Neural progenitor cell (in vitro differentiated cells): ENCODE results near the gene EXOSC10. TPM values are rescaled to one million over a fixed set of nuclear protein-coding genes. Genes with fewer than 3 reads are reported as not detected.
"Not testable (repeated sequence)": the region's sequence is repeated elsewhere in the genome, so short reads cannot be mapped to it uniquely, and the experiment has no call there.

ENCODE experiments used
- DNase-seq: peaks from one replicate; pipeline ENCODE4 v3.0.0-alpha.2; 2016; ENCODE audit warnings: low spot score
- H2AFZ ChIP-seq: fragments of 200-600 bp; sonication (generic); replicated peaks from 2 replicates; pipeline ENCODE4 v1.6.1; 2016; ENCODE audit warnings: antibody characterized with exemption
- H3F3A ChIP-seq: fragments of 200-600 bp; sonication (generic); 2 replicates; pipeline ENCODE4 v1.6.1; 2016; ENCODE audit warnings: antibody characterized with exemption, low read depth
- H3K27ac ChIP-seq: fragments of 200-600 bp; sonication (generic); 2 replicates; pipeline ENCODE4 v1.5.1; 2016; ENCODE audit warnings: mild to moderate bottlenecking
- H3K27me3 ChIP-seq: fragments of 200-600 bp; sonication (generic); 2 replicates; pipeline ENCODE4 v1.6.1; 2016; ENCODE audit warnings: mild to moderate bottlenecking, moderate library complexity
- H3K36me3 ChIP-seq: fragments of 200-600 bp; sonication (generic); 2 replicates; pipeline ENCODE4 v1.5.1; 2016
- H3K4me1 ChIP-seq: fragments of 200-600 bp; sonication (generic); 2 replicates; pipeline ENCODE4 v1.6.1; 2016; ENCODE audit warnings: mixed run types
- H3K4me2 ChIP-seq: fragments of 200-600 bp; sonication (generic); 2 replicates; pipeline ENCODE4 v1.6.1; 2016
- H3K4me3 ChIP-seq: fragments of 200-600 bp; sonication (generic); 2 replicates; pipeline ENCODE4 v1.5.1; 2016
- H3K79me2 ChIP-seq: fragments of 200-600 bp; sonication (generic); 2 replicates; pipeline ENCODE4 v1.6.1; 2016; ENCODE audit warnings: low read depth
- H3K9ac ChIP-seq: fragments of 200-600 bp; sonication (generic); 2 replicates; pipeline ENCODE4 v1.6.1; 2016
- H3K9me3 ChIP-seq: fragments of 200-600 bp; sonication (generic); 2 replicates; pipeline ENCODE4 v1.5.1; 2016; ENCODE audit warnings: low read depth
- H4K20me1 ChIP-seq: fragments of 200-600 bp; sonication (generic); 2 replicates; pipeline ENCODE4 v1.6.1; 2016; ENCODE audit warnings: low read depth
- H3K27ac Mint-ChIP-seq: 3 replicates; pipeline ENCODE4 v1.8.0; 2021; ENCODE audit warnings: mixed read lengths
- H3K27me3 Mint-ChIP-seq: 2 replicates; pipeline ENCODE4 v1.8.0; 2022; ENCODE audit warnings: low read depth, mild to moderate bottlenecking, inconsistent platforms, moderate library complexity, mixed read lengths; ENCODE audit not compliant: insufficient read depth
- H3K36me3 Mint-ChIP-seq: 3 replicates; pipeline ENCODE4 v1.8.0; 2021; ENCODE audit warnings: mixed read lengths
- H3K4me1 Mint-ChIP-seq: 3 replicates; pipeline ENCODE4 v1.8.0; 2021; ENCODE audit warnings: mixed read lengths
- H3K4me3 Mint-ChIP-seq: 3 replicates; pipeline ENCODE4 v1.8.0; 2021; ENCODE audit warnings: mild to moderate bottlenecking, moderate library complexity, mixed read lengths
- H3K9me3 Mint-ChIP-seq: 3 replicates; pipeline ENCODE4 v1.8.0; 2020; ENCODE audit warnings: mixed read lengths
- CTCF ChIP-seq: fragments of 200-600 bp; sonication (generic); IDR thresholded peaks from 2 replicates; pipeline ENCODE4 v1.5.1; 2017; ENCODE audit warnings: antibody characterized with exemption, mild to moderate bottlenecking
- EZH2 ChIP-seq: fragments of 200-600 bp; sonication (generic); IDR thresholded peaks from 2 replicates; pipeline ENCODE4 v1.6.1; 2017; ENCODE audit warnings: antibody characterized with exemption, mild to moderate bottlenecking, moderate library complexity
- EZH2phosphoT487 ChIP-seq: fragments of 200-600 bp; sonication (generic); IDR thresholded peaks from 2 replicates; pipeline ENCODE4 v1.6.1; 2017; ENCODE audit warnings: antibody characterized with exemption
- total RNA-seq: library from RNA; depleted of rRNA; stranded (reverse); fragments of >200 nt; gene quantifications from 2 replicates; pipeline ENCODE4 v1.2.3, GENCODE V29; 2015; ENCODE audit warnings: low replicate concordance

EXOSC10 gene
- total RNA-seq, 1 donor from 2014 or later = 102 TPM

DNA sequence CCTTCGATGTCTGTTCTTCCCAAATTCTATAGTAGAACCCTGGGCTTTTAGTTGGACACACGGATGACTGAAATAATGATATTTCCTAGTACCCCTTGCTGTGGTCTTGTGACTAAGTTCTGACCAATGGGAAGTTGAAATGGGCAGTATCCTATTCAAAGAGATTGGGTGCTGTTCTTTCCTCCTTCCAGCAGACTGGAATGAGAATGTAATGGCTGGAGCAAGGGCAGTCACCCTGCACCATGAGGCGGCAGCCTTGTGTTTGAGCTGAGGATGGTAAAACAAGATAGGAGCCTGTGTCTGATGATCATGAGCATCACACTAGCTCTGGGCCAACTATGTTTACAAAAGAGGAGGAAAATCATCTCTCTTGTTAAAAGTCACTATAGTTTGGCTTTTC lies 34.7 kb downstream of the EXOSC10 start:
- Histone ChIP-seq H3K27ac (no peak overlapping the region), H3K9ac (no peak overlapping the region), H2AFZ (no peak overlapping the region), H3K4me1 (peaks cover 7% of the 10 kb centered on the region), H3K36me3 (peaks cover 9% of the 10 kb centered on the region), H4K20me1 (no peaks in the 10 kb centered on the region), H3K4me2 (no peak overlapping the region), H3F3A (peaks cover 36% of the 10 kb centered on the region), H3K4me3 (no peak overlapping the region), H3K27me3 (no peaks in the 10 kb centered on the region), H3K9me3 (no peaks in the 10 kb centered on the region), H3K79me2 (peaks cover 17% of the 10 kb centered on the region)
- Mint-ChIP-seq H3K4me3 (no peak overlapping the region), H3K27ac (no peak overlapping the region), H3K9me3 (no peaks in the 10 kb centered on the region), H3K27me3 (peaks cover 3% of the 10 kb centered on the region), H3K36me3 (peaks cover 35% of the 10 kb centered on the region), H3K4me1 (peaks cover 15% of the 10 kb centered on the region)
- DNase-seq = no peak
- TF ChIP-seq CTCF (no peak), EZH2phosphoT487 (no peak), EZH2 (no peak)

DNA sequence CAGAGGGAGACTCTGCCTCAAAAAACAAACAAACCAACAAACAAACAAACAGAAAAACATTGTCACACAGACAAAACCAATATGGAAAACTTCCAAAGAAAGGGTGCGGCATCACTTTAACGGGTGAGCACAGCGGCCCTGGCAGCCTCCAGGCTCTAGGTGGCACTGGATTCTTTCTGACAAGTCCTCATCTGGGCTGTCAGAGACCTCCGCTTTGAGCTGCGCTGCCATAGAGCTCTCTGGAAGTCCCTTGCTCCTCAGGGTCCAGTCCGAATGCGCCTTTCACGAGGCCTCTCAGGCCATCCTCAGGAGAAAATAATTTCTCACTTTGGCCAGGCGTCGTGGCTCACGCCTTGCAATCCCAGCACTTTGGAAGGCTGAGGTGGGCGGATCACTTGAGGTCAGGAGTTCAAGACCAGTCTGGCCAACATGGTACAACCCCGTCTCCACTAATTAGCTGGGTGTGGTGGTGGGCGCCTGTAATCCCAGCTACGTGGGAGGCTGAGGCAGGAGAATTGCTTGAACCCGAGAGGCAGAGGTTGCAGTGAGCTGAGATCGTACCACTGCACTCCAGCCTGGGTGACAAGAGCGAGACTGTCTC lies 35.6 kb downstream of the EXOSC10 start:
- not testable (repeated sequence) for H3K36me3 ChIP-seq, H3K27ac ChIP-seq, H3K4me3 ChIP-seq, H4K20me1 ChIP-seq, H3K27me3 Mint-ChIP-seq, H3K9ac ChIP-seq, H3K9me3 ChIP-seq, H2AFZ ChIP-seq, H3K27ac Mint-ChIP-seq, H3K4me2 ChIP-seq, H3K4me1 ChIP-seq, H3K4me3 Mint-ChIP-seq, H3K9me3 Mint-ChIP-seq, H3K27me3 ChIP-seq
- Histone ChIP-seq H3K79me2 (peaks cover 23% of the 10 kb centered on the region), H3F3A (peaks cover 36% of the 10 kb centered on the region)
- DNase-seq = peak; percentile 39
- peak; percentile 20 for TF ChIP-seq CTCF
- H3K4me1 Mint-ChIP-seq = peaks cover 17% of the 10 kb centered on the region
- H3K36me3 Mint-ChIP-seq = peaks cover 28% of the 10 kb centered on the region

GRCh38 chr1:11062965-11063401 lies 36.7 kb downstream of the EXOSC10 start:
- Mint-ChIP-seq H3K9me3 (no peaks in the 10 kb centered on the region), H3K27ac (no peak overlapping the region), H3K36me3 (peaks cover 23% of the 10 kb centered on the region), H3K27me3 (peaks cover 3% of the 10 kb centered on the region), H3K4me1 (peaks cover 22% of the 10 kb centered on the region), H3K4me3 (peak overlapping the region; percentile 28)
- Histone ChIP-seq H3K4me3 (no peak overlapping the region), H3F3A (peaks cover 36% of the 10 kb centered on the region), H3K36me3 (peaks cover 9% of the 10 kb centered on the region), H4K20me1 (peaks cover 16% of the 10 kb centered on the region), H3K27ac (no peak overlapping the region), H3K9ac (no peak overlapping the region), H2AFZ (no peak overlapping the region), H3K27me3 (no peaks in the 10 kb centered on the region), H3K79me2 (peaks cover 33% of the 10 kb centered on the region), H3K4me1 (peaks cover 14% of the 10 kb centered on the region), H3K4me2 (no peak overlapping the region), H3K9me3 (no peaks in the 10 kb centered on the region)
- no peak for TF ChIP-seq CTCF
- TF ChIP-seq EZH2phosphoT487 = no peak
- TF ChIP-seq EZH2 = no peak
- no peak for DNase-seq
